ENCODE measurements around the gene PRUNE1.

The PRUNE1 gene

DNA sequence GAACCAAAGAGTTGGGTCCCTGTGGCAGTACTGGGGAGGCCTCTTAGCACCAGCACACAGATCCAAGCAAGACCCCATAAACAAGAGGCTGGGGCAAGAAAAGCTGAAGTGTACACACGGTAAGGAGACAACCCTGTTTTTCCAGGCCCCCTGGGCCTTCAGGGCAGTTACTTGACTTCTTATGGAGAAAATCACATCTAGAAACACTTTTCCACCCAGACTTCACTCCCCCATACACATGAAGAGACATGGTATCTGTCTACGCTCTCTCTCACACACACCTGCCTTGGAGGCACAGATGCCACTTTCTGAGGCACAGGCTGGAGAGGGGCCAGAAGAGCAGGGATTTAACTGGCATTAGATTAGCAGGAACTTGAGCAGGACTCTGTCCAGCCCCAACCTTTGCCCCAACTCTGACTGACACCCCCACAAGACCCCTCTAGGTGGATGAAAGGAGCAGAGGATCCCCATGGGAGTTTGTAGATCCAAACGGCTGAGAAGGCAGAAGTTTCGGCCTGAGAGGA is 35.8 kb upstream of the PRUNE1 start:
- no peak for DNase-seq (ENCODE audit: low read depth)
- H3K4me3 ChIP-seq (ENCODE audit: low read depth, low read length): peak overlapping the region; percentile 84
- TF ChIP-seq, protein P1, sequence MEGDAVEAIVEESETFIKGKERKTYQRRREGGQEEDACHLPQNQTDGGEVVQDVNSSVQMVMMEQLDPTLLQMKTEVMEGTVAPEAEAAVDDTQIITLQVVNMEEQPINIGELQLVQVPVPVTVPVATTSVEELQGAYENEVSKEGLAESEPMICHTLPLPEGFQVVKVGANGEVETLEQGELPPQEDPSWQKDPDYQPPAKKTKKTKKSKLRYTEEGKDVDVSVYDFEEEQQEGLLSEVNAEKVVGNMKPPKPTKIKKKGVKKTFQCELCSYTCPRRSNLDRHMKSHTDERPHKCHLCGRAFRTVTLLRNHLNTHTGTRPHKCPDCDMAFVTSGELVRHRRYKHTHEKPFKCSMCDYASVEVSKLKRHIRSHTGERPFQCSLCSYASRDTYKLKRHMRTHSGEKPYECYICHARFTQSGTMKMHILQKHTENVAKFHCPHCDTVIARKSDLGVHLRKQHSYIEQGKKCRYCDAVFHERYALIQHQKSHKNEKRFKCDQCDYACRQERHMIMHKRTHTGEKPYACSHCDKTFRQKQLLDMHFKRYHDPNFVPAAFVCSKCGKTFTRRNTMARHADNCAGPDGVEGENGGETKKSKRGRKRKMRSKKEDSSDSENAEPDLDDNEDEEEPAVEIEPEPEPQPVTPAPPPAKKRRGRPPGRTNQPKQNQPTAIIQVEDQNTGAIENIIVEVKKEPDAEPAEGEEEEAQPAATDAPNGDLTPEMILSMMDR (IDR thresholded peaks at IDR 0.05; ENCODE audit: control insufficient read depth, extremely low read depth, insufficient read depth): no peak

DNA sequence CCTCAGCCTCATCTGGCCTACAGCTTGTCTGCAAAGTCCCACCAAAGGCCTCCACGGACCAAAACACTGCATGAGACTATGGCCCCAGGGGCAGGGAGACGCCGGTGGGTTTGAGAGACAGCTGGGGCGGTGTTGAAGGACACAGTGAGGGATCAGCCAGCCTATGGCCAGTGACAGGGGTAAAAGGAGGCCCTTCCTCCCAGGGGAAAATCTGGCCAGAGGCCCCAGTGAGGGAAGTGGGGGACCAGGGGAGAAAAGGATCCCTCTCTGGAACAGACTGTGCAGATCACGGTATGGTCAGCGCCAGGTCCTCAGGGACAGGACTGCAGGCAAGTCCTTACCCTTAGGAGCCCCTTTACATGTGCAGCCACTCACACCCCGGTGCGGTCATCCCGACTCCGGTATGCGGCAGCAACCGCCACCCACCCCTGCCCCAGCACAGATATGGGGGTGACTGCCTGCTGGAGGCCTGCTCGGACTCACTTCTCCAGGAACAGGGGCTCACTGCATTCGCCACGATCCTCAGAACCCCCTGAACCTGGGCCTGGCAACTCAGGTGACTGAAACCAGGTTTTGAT is 34.9 kb upstream of the PRUNE1 start:
- DNase-seq (ENCODE audit: low read depth): no peak

DNA sequence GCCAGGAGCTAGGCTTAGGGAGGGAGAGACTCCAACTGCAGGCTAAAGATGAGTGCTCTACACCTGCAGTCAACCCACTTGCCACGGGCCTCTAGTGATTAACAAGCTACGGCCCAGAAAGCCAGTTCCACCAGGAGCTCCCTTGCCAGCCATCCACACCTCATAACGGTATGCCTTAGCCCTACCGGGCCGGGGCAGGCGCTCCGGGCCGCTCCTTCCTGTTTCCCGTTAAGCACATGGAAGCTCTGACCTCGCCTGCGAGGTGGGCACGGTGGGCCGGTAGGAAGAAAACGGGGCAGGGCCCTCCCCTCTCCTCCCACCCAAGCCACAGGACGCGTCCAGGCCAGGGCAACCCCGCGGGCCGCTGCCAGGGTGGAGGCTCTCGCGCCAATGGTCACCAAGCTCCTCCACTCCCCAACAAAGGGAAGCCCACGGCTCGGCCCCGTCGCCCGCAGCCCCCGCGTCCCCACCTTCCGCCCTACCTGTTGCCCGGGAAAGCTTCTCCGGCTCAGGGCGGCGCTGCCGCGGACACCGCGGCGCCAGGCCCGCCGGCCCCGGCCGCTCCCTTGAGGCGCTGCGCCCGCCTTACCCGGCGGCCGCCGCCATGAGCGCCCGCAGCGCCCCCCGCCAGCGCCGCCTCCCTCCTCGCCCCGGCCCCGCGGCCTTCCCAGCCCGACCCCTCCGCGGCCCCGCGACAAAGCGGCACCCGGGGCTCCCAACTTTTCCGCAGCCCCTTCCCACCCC is 34.2 kb upstream of the PRUNE1 start:
- no peak for DNase-seq (ENCODE audit: low read depth)
- H3K4me3 ChIP-seq (ENCODE audit: low read depth, low read length): peak overlapping the region; percentile 84
- TF ChIP-seq, protein P1 (IDR thresholded peaks at IDR 0.05; ENCODE audit: control insufficient read depth, extremely low read depth, insufficient read depth): no peak

More for the DNA sequence above, 34.9 kb upstream of the PRUNE1 start:
- TF ChIP-seq, protein P1 (IDR thresholded peaks at IDR 0.05; ENCODE audit: control insufficient read depth, extremely low read depth, insufficient read depth): no peak
- peak overlapping the region; percentile 84 for H3K4me3 ChIP-seq (ENCODE audit: low read depth, low read length)

DNA sequence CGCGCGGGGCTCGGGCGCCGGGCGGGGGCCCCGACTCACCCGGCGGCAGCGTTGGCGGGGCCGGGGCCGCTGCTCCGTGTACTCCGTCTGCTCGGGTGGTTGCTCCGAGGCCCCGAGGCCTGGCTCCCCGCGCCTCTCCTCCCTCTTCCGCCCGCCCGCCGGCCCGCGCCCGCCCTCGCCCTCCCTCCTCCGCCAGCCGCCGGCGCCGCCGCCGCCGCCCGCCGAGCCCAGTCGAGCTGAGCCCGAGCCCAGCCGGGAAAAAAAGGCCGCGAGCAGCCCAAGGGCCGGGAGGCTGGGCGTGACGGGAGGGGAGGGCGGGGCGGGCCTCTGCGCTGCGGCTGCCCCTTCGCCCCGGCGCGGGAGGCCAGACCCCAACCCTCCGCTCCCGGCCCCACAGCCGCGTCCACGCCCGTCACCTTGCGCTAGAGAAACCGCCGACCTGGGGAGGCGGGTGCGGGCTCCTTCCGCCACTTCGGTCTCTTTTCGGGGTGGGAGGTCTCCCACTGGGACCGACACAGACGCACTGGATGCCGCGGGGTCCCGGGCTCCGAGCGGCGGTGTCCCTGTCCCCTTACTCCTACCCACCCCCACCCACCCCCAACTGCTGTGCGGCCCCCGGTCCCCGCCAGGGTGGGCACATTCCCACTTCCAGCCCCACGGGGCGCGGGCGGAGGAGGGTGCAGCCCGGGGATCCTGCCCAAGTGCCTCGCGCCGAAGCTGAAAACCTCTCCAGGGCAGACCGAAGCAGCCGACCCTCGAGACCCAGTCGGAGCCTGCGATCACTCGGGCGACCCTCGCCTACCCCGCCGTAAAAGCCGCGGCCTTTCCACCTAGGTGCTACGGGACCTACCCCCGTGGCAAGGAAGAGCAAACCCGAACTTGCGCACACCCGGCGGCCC is 33.4 kb upstream of the PRUNE1 start, which contains the start of gene CERS2:
TSS of gene CERS2 (minus strand) at position 256 of the 899 bp plus-strand sequence. CDS start 5,745 bp downstream, outside the sequence.
- peak within 1 kb of the TSS; percentile 84 for H3K4me3 ChIP-seq (ENCODE audit: low read depth, low read length)
- TF ChIP-seq, protein P1 (IDR thresholded peaks at IDR 0.05; ENCODE audit: control insufficient read depth, extremely low read depth, insufficient read depth): no peak

DNA sequence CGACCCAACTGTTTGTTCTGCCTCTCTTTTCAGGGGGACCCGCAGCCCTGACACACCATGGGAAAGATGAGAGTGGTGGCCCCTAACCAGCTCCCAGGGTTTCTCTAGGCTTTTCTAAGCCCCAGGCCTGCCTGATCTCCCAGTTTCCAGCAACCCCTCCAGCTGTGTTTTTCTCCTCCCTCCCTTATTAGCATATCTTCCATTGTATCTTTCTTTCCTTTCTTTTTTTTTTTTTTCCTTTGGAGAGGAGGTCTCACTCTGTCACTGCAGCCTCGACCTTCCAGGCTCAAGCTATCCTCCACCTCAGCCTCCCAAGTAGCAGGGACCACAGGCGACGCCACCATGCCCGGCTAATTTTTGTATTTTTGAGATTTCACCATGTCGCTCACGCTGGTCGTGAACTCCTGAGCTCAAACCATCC is 31.8 kb upstream of the PRUNE1 start:
- DNase-seq (ENCODE audit: low read depth): no peak
- no peak overlapping the region for H3K4me3 ChIP-seq (ENCODE audit: low read depth, low read length)
- TF ChIP-seq, protein P1 (IDR thresholded peaks at IDR 0.05; ENCODE audit: control insufficient read depth, extremely low read depth, insufficient read depth): no peak

More for the DNA sequence above, 33.4 kb upstream of the PRUNE1 start, which contains the start of gene CERS2:
- DNase-seq (ENCODE audit: low read depth): no peak

DNA sequence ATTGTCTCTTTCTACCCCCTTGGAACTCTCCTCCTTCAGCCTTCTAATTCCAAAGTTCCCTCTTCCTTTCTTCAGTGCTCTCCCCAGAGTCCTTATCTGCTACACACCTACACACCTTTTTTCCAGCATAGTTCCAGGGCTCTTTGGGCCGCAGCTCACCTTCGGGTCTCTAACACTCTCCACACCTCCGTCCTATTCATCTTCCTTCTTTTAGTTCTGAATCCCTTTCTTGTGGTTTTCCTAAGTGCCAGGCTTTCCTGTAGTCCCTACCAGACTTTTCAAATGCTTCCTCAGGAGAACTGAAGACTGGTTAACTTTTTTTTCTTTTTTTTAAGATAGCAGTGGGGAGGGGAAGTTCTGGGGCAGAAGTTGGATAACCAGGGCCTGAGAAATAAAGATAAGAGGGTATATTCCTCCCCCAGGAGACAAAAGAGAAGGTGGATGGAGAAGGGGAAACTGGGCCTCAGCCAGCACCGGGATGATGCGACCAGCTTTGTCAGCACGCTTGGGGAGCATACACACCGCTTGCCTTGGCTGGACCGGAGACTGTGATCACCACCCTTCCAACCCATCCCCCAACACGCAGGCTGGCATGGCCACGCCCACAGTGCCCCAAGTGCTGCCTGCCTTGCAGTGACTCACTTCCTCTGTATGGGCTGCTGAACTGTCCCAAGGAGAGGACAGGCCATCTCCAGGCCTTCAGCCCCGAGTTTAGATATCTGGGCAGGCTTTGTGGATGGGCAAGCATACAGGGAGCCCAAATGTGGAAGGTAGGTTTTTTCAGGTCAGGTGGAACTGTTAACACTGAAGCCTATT is 31.2 kb upstream of the PRUNE1 start:
- no peak for DNase-seq (ENCODE audit: low read depth)
- no peak overlapping the region for H3K4me3 ChIP-seq (ENCODE audit: low read depth, low read length)
- TF ChIP-seq, protein P1 (IDR thresholded peaks at IDR 0.05; ENCODE audit: control insufficient read depth, extremely low read depth, insufficient read depth): no peak

Measured in LNCaP clone FGC (cell line).